ENCODE results near the gene LNX2.

DNA sequence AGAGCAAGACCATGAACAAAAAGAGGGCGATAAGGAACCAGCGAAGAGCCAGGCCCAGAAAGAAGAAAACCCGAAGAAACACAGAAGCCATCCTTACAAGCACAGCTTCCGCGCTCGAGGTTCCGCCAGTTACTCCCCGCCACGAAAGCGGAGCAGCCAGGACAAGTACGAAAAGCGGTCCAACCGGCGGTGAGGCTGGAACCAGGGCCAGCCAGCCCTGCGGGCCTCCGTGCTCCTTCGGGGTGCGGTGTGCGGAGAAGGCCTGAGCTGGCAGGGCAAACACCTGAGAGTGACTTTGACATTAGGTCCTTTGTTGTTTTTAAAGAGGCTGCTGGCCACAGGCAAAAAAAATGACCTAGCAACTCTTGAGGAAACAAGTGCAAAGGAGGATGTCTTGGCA, 45.4 kb upstream of the LNX2 start:
- TF ChIP-seq, protein P1, sequence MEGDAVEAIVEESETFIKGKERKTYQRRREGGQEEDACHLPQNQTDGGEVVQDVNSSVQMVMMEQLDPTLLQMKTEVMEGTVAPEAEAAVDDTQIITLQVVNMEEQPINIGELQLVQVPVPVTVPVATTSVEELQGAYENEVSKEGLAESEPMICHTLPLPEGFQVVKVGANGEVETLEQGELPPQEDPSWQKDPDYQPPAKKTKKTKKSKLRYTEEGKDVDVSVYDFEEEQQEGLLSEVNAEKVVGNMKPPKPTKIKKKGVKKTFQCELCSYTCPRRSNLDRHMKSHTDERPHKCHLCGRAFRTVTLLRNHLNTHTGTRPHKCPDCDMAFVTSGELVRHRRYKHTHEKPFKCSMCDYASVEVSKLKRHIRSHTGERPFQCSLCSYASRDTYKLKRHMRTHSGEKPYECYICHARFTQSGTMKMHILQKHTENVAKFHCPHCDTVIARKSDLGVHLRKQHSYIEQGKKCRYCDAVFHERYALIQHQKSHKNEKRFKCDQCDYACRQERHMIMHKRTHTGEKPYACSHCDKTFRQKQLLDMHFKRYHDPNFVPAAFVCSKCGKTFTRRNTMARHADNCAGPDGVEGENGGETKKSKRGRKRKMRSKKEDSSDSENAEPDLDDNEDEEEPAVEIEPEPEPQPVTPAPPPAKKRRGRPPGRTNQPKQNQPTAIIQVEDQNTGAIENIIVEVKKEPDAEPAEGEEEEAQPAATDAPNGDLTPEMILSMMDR (IDR thresholded peaks at IDR 0.05; ENCODE audit: insufficient read depth, low read length): no peak
- TF ChIP-seq POLR2AphosphoS5 (IDR thresholded peaks at IDR 0.05; ENCODE audit: low read depth): no peak

Data from HL-60 (cell line).